Activated effector memory CD4-positive, alpha-beta T cell treated with anti-CD3 and anti-CD28 coated beads, Interleukin-2, amount 50 U/mL, for 16 hours (primary cell): Measurements from ENCODE around the gene SPATC1L.

ENCODE experiments used
- DNase-seq: peaks from one replicate; pipeline ENCODE4 v3.0.0-alpha.2; 2020

The SPATC1L gene

DNA sequence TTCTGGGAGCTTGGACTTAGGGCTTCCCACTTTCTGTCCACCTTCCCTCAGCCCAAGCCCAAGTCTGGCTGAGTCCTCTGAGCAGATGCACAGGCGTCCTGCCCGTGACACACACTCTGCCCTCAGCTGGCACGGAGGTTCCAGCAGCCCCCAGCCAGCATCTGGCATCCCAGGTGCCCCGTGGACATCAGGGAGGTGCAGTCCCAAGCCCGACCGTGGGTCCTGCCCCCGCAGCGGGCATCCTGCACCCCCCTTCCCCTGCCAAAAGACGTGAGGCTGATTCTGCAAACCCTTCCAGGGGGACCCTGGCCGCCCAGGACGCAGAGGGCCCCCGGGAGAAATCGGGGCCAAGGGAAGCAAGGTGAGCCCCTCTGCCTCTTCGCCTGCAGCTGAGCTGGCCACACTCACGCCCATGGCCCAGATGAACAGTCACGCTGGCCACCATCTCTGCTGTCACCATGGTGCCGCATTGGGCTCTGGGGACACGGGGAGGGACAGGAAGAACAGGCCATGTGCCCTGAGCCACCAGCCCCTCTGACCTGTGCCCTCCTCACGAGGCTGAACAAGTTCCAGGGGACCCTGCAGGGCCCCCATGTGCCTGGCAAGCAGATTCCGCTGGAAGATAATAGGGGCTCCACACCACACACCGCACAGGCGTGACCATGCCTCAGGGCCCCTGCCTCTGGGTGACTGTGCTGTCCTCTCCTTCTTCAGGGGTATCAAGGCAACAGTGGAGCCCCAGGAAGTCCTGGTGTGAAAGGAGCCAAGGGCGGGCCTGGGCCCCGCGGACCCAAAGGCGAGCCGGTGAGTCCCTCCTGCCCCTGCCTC, 65.7 kb downstream of the SPATC1L start:
- peak; percentile 57 for DNase-seq

DNA sequence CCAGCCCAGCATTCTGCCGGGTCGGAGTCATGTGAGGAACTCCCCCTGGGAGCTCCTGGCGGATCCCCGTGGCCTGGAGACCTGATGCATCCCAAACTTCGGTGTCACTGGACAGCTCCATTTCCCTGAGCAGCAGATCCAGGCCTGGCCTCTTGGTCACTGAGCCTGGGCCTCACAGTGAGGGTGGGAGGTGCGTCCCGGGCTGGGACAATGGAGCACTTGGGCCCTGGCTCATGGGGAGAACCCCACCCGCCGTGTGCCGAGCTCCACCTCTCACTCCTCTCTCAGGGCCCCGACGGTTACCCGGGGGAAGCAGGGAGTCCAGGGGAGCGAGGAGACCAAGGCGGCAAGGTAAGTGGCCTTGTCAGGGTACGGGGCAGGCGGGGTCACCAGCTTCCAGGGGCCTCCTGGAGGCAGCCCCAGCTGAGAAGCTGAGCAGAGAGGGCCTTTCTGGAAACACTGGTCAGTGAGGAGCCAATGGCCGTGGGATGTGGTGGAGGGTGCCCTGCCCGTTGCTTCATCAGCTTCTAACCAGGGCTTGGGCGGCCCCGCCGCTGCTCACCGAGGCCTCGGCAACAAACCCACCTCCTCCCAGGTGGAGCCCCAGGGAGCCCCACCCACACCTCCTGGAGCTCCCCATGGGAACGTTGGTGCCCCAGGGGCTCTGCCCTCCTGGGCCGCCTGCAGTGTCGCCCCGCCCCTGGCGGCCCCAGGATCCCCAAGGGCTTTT, 66.5 kb downstream of the SPATC1L start:
- no peak for DNase-seq

GRCh38 chr21:46116776-46117585, 67.3 kb downstream of the SPATC1L start:
- DNase-seq: no peak

DNA sequence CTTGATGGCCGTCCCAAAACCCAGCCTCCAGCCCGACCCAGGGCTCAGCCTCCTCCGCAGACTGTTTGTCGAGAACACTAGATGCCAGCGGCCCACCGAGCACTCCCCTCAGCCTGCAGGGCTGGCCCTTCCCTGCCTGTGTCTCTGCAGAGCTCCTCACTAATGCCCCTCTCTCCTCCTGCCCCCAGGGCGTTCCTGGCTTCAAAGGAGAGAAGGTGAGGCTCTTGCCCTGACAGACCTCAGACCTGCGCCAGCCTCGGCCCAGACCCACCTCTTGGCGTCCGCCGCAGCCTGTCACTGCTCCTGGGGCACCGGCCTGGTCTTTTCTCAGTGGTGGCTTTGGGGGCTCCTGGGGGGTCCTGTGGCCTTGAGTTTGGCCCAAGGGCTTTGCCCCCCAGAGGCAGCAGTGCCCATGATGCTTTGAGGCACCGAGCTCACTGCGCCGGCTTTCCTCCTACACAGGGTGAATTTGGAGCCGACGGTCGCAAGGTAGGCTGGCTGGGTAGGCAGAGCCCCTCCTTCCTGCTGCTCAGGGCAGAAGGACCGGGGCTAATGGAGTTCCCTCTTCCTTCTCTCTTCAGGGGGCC, 68.0 kb downstream of the SPATC1L start:
- DNase-seq: no peak

DNA sequence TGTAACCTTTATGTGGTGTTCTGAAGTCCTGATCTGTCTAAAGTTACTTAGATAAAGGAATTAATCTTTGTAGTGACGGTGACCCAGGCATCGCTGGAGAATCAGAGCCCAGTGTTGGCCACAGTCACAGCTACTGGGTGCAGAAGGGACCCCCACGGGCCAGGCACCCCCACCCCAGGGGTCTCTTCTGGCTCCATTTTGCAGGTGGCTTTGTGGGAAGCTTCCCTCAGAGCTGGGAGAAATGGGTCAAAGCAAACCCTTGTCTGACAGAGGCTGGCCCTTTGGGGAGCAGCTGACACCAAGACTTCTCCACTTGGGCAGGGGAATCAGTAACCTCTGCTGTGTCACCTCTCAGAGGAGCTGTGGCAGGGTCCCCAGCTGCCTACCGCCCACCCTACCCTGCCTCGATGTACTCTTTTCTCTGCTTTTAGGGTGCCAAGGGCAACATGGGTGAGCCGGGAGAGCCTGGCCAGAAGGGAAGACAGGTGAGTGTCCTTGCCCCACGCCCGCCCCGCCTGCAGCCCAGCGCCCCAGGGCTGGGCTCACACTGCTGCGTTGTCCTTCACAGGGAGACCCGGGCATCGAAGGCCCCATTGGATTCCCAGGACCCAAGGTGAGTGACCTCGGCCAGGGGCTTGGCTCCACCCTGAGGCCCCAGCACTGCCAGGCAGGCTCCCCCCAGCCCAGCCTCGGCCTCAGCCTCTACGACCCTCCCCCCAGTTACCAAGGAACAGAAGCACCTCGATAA, 68.6 kb downstream of the SPATC1L start:
- peak; percentile 58 for DNase-seq

GRCh38 chr21:46114963-46115362, 69.3 kb downstream of the SPATC1L start:
- DNase-seq: no peak

- DNase-seq: no peak
Measured at GRCh38 chr21:46113497-46114176, 70.6 kb downstream of the SPATC1L start.

- DNase-seq: no peak
Measured at GRCh38 chr21:46112725-46113215, 71.5 kb downstream of the SPATC1L start.

DNA sequence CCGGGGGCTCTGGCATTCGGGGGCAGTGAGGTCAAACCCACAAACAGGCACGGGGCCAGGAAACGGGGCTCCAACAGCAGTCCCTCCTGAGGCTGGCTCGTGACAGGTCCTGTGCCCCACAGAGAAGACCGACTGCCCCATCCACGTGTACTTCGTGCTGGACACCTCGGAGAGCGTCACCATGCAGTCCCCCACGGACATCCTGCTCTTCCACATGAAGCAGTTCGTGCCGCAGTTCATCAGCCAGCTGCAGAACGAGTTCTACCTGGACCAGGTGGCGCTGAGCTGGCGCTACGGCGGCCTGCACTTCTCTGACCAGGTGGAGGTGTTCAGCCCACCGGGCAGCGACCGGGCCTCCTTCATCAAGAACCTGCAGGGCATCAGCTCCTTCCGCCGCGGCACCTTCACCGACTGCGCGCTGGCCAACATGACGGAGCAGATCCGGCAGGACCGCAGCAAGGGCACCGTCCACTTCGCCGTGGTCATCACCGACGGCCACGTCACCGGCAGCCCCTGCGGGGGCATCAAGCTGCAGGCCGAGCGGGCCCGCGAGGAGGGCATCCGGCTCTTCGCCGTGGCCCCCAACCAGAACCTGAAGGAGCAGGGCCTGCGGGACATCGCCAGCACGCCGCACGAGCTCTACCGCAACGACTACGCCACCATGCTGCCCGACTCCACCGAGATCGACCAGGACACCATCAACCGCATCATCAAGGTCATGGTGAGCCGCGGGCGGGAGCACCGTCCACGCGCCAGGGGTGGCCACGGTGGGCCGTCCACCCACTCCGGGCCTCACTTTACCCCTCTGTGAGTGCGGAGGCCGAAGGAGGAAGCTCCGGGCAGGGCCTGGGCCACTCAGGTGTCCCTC, 72.2 kb downstream of the SPATC1L start:
- no peak for DNase-seq

DNA sequence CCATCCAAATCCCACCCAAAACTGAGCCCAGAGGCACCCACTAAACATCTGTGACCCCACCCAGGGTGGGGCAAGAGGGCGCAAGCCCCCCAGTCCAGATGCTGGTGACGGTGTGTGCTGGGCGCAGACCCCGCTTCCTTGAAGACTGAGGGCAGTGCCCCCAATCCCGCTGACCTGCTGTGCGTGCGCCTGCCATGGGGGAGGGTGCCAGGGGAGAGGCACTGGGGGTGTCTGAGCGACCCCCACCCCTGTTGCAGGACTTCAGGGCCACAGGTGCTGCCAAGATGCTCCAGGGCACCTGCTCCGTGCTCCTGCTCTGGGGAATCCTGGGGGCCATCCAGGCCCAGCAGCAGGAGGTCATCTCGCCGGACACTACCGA, 73.1 kb downstream of the SPATC1L start:
- no peak for DNase-seq
